HepG2 (cell line): ENCODE results near the gene NDUFS2. TPM values are rescaled to one million over a fixed set of nuclear protein-coding genes. Genes with fewer than 3 reads are reported as not detected.

Source experiments
- FOXK2 ChIP-seq: fragments of 450-650 bp; IDR thresholded peaks from 2 replicates; pipeline ENCODE4 v1.6.1; 2016
- FOXP1 ChIP-seq, 2 experiments: fragments of 450-650 bp in 1 of 2; IDR thresholded peaks; 2 replicates each; pipeline ENCODE4 v1.6.1; 2017 to 2018; ENCODE audit warnings: antibody characterized with exemption in 1 of 2
- GLMP ChIP-seq: sonication (generic); formaldehyde crosslinking; IDR thresholded peaks from 2 replicates; pipeline ENCODE4 v1.9.0; 2021; ENCODE audit warnings: missing genetic modification reagents, mild to moderate bottlenecking, borderline replicate concordance
- IRF2 ChIP-seq: IDR thresholded peaks from 2 replicates; pipeline ENCODE4 v1.6.1; 2018; ENCODE audit warnings: missing genetic modification reagents, missing compliant biosample characterization
- KDM3A ChIP-seq: IDR thresholded peaks from 2 replicates; pipeline ENCODE4 v1.6.1; 2018; ENCODE audit warnings: low read depth, missing compliant biosample characterization
- MIER3 ChIP-seq: IDR thresholded peaks from 2 replicates; pipeline ENCODE4 v1.6.1; 2016; ENCODE audit warnings: missing compliant biosample characterization, borderline replicate concordance
- PHF5A ChIP-seq: IDR thresholded peaks from one replicate; pipeline ENCODE4 v1.6.1; 2018; ENCODE audit warnings: low read depth, missing genetic modification reagents; ENCODE audit not compliant: unreplicated experiment
- RXRB ChIP-seq: IDR thresholded peaks from 2 replicates; pipeline ENCODE4 v1.6.1; 2016; ENCODE audit warnings: borderline replicate concordance, missing genetic modification reagents, missing compliant biosample characterization
- SOX5 ChIP-seq: IDR thresholded peaks from 2 replicates; pipeline ENCODE4 v1.6.1; 2016; ENCODE audit warnings: borderline replicate concordance
- TEAD2 ChIP-seq: sonication (generic); formaldehyde crosslinking; IDR thresholded peaks from 2 replicates; pipeline ENCODE4 v1.9.0; 2021; ENCODE audit warnings: missing genetic modification reagents
- TFE3 ChIP-seq: IDR thresholded peaks from 2 replicates; pipeline ENCODE4 v1.6.1; 2016
- THAP7 ChIP-seq: sonication (generic); formaldehyde crosslinking; IDR thresholded peaks from 2 replicates; pipeline ENCODE4 v1.8.1; 2023; ENCODE audit warnings: mild to moderate bottlenecking, missing genetic modification reagents
- ZBTB10 ChIP-seq: sonication (generic); formaldehyde crosslinking; IDR thresholded peaks from 2 replicates; pipeline ENCODE4 v1.4.0; 2020; ENCODE audit warnings: missing genetic modification reagents, borderline replicate concordance
- ZHX2 ChIP-seq, 2 experiments: sonication (generic) in 1 of 2; formaldehyde crosslinking in 1 of 2; IDR thresholded peaks; 2 replicates each; pipeline versions ENCODE4 v1.6.1 to v1.9.0; 2014 to 2022; ENCODE audit warnings: antibody characterized with exemption in 1 of 2, borderline replicate concordance in 1 of 2, inconsistent platforms in 1 of 2, low read depth in 1 of 2, missing genetic modification reagents in 1 of 2
- ZMYM2 ChIP-seq: sonication (generic); formaldehyde crosslinking; IDR thresholded peaks from 2 replicates; pipeline ENCODE4 v1.8.0; 2022; ENCODE audit warnings: mild to moderate bottlenecking, missing genetic modification reagents
- ZNF570 ChIP-seq: sonication (generic); formaldehyde crosslinking; IDR thresholded peaks from 2 replicates; pipeline ENCODE4 v1.4.0; 2020; ENCODE audit warnings: mild to moderate bottlenecking, missing genetic modification reagents, borderline replicate concordance
- ZNF616 ChIP-seq: sonication (generic); formaldehyde crosslinking; IDR thresholded peaks from 2 replicates; pipeline ENCODE4 v1.5.0; 2020; ENCODE audit warnings: low read depth, mild to moderate bottlenecking, missing genetic modification reagents
- polyA plus RNA-seq, 8 experiments: library from polyadenylated mRNA; depleted of rRNA in 3 of 8; stranded (reverse) in 7 of 8; unstranded in 1 of 8; fragments of >200 nt; fragmentation: Illumina TruSeq in 4 of 8; extraction: Trizol in 4 of 8; gene quantifications; 2 replicates each; pipeline versions ENCODE4 v1.2.1 to v1.2.3, GENCODE V29; 2011 to 2016; ENCODE audit warnings: low read depth in 4 of 8, missing spikeins in 1 of 8, mixed read lengths in 1 of 8; ENCODE audit not compliant: insufficient read depth in 1 of 8
- total RNA-seq, 5 experiments: library from RNA; depleted of rRNA; stranded (reverse); fragments of >200 nt; fragmentation: Illumina TruSeq; extraction: Trizol; gene quantifications; 2 replicates each; pipeline ENCODE4 v1.2.3, GENCODE V29; 2016; ENCODE audit warnings: low read depth in 1 of 5

Gene NDUFS2
- total and polyA plus RNA-seq, 2 of the 13 experiments (the other 11 are each of a cell fraction or from before 2014, with no cell fraction given), result 89.9 to 118 TPM

- TF ChIP-seq PHF5A (CRISPR knock-in tag), result no peak
- no peak for TF ChIP-seq IRF2
- TF ChIP-seq THAP7, result peak; percentile 31; the same call in 1 of the 2 replicates
- TF ChIP-seq TFE3 (CRISPR knock-in tag), result no peak
- TF ChIP-seq FOXK2, result no peak
- no peak for TF ChIP-seq SOX5 (CRISPR knock-in tag)
- no peak for TF ChIP-seq GLMP
- no peak for TF ChIP-seq ZMYM2 (CRISPR knock-in tag)
- no peak for TF ChIP-seq RXRB
- no peak for TF ChIP-seq TEAD2
- no peak for TF ChIP-seq ZBTB10 (CRISPR knock-in tag)
- no peak for TF ChIP-seq ZNF570 (CRISPR knock-in tag)
- TF ChIP-seq FOXP1 (IDR thresholded peaks at IDR 0.05), result no peak
- TF ChIP-seq FOXP1 (CRISPR knock-in tag; IDR thresholded peaks at IDR 0.05), result no peak
- no peak for TF ChIP-seq ZHX2 (IDR thresholded peaks at IDR 0.05; ENCODE audit: low read depth)
- TF ChIP-seq ZHX2 (CRISPR knock-in tag; IDR thresholded peaks at IDR 0.05; ENCODE audit: borderline replicate concordance), result no peak
- no peak for TF ChIP-seq MIER3 (CRISPR knock-in tag)
- TF ChIP-seq ZNF616 (CRISPR knock-in tag), result no peak
- TF ChIP-seq KDM3A (CRISPR knock-in tag), result no peak
Observed at GRCh38 chr1:161198194-161198896, 3.8 kb upstream of the NDUFS2 start (continued).
